ENCODE measurements around the gene NRG3.

Gene NRG3

DNA sequence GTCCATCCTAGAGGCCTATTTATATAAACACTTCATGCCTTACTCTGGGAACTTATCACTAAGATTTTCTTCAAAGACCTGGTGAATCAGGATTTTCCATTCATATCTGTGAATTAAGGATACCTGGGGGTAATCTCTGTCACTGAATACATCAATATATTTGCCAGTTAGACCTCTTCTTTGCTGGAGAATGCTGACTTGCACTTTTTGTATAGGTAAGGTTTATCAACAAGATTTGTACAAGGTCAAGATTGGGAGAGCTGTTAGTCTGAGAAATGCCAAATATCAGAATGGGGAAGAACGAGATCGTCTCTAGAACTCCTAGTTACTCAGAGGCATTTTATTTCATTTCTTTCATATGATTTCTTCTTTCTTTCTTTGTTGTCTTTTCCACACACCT lies 1060.0 kb downstream of the NRG3 start:
- TF ChIP-seq, protein P1, sequence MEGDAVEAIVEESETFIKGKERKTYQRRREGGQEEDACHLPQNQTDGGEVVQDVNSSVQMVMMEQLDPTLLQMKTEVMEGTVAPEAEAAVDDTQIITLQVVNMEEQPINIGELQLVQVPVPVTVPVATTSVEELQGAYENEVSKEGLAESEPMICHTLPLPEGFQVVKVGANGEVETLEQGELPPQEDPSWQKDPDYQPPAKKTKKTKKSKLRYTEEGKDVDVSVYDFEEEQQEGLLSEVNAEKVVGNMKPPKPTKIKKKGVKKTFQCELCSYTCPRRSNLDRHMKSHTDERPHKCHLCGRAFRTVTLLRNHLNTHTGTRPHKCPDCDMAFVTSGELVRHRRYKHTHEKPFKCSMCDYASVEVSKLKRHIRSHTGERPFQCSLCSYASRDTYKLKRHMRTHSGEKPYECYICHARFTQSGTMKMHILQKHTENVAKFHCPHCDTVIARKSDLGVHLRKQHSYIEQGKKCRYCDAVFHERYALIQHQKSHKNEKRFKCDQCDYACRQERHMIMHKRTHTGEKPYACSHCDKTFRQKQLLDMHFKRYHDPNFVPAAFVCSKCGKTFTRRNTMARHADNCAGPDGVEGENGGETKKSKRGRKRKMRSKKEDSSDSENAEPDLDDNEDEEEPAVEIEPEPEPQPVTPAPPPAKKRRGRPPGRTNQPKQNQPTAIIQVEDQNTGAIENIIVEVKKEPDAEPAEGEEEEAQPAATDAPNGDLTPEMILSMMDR (IDR thresholded peaks at IDR 0.05; ENCODE audit: low read depth, low read length, missing control alignments): no peak
- DNase-seq (ENCODE audit: low read depth): no peak
- no peak overlapping the region for H3K4me3 ChIP-seq (ENCODE audit: low read depth, low read length)

DNA sequence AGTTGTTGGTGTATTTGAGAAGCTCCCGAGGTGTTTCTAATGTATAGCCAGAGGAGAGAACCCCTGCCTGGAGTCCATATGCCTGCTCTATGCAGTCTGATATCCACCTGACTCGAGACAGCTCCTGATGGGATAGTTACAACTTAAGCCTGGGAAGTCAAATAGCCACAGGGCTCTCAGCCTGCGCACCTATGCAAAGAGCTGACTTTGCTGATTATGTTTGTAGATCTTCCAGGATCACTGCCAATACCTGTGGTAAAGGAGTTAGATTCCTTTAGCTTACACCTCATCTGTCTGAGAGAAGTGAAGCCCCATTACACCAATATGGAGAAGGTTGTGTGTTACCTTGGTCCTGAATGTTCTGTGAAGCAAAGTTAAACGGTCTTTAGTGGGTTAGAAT lies 1063.3 kb downstream of the NRG3 start:
- no peak overlapping the region for H3K4me3 ChIP-seq (ENCODE audit: low read depth, low read length)
- DNase-seq (ENCODE audit: low read depth): no peak
- TF ChIP-seq, protein P1 (IDR thresholded peaks at IDR 0.05; ENCODE audit: low read depth, low read length, missing control alignments): no peak

DNA sequence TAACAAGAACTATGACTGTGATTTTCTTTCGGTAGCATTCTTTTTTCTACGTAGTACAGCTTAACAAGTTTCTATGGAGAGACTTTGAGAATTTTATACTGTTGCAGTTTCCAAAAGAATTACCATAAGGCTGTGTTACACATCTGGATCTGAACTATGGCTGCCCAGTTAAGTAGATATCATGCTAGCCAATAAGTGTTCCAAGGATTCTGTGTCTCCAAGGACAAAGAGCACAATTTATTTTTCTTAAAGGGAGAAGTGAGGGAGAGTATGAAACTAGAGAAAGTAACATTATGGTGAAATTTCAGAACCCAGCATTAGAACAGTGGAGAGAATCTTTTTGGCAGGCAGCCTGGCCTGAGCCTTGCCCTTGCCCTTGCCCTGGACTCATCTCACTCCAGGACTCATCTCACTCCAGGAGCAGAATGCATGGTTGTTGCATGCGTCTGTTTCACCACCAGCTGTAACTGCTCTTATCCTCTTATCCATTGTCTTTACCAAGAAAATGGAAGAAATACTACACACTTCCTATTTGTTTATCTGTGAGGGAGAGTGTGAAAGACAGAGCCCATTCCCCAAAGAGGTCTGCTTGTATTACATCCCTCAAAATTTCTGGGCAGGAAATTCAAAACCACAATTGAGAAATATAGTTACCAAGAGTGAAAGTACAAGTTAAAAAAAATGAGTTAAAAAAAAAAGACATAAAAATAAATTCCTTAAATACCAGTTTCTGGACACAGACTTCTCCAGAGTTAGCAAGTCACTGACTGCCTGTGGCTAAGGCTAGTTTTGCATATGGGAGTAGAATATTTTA lies 1067.5 kb downstream of the NRG3 start:
- TF ChIP-seq, protein P1 (IDR thresholded peaks at IDR 0.05; ENCODE audit: low read depth, low read length, missing control alignments): no peak
- DNase-seq (ENCODE audit: low read depth): no peak
- H3K4me3 ChIP-seq (ENCODE audit: low read depth, low read length): no peak overlapping the region

DNA sequence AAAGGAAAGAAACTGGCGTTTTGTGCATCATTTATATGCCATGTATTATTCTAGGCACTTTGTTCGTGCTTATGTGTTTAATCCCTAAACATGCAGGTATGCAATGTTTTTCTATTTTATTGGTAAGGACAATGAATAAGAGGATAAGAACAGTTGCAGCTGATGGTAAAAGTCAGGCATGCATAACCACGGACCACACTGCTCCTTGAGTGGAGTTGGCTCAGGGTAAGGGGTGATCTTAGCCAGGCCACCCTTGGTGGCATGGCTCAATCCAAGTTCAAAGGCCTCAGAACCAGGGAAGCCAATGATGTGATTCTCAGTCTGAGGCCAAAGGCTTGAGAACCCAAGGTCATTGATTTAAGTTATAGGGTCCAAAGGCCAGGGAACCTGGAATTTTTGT lies 1068.1 kb downstream of the NRG3 start:
- H3K4me3 ChIP-seq (ENCODE audit: low read depth, low read length): no peak overlapping the region
- no peak for DNase-seq (ENCODE audit: low read depth)
- TF ChIP-seq, protein P1 (IDR thresholded peaks at IDR 0.05; ENCODE audit: low read depth, low read length, missing control alignments): no peak

DNA sequence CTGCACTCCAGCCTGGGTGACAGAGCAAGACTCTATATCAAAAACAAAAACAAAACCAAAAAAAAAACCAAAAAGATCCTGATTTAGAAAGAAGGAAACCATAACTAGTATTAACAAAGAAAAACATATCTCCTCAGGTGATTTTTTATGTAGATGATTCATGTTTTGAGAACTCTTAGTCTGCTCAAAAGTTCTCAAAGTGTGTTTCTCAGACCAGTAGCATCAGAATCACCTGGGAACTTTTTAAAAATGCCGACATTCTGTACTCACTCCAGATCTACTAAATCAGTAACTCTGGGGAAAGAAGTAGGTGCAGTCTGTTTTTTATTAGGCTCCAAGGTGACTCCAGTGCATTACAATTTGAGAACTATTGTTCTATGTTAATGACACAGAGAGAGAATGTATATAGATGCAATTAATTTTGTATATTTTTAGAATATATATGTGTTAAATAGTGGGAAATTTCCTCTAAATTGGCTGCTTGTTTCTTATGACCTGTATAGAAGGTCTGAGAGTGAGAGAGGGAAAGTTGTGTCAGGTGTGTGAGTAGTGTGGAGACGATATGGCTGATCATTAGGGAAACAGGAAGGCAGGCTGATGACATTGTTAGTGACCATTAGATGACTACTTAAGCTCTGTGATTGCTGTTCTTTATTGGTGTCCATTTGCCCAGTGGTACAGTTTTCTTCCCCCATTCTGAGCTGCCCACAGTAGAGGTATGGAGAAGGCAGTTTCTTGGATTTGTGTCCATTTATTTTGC lies 1075.0 kb downstream of the NRG3 start:
- H3K4me3 ChIP-seq (ENCODE audit: low read depth, low read length): no peak overlapping the region
- TF ChIP-seq, protein P1 (IDR thresholded peaks at IDR 0.05; ENCODE audit: low read depth, low read length, missing control alignments): no peak
- no peak for DNase-seq (ENCODE audit: low read depth)

DNA sequence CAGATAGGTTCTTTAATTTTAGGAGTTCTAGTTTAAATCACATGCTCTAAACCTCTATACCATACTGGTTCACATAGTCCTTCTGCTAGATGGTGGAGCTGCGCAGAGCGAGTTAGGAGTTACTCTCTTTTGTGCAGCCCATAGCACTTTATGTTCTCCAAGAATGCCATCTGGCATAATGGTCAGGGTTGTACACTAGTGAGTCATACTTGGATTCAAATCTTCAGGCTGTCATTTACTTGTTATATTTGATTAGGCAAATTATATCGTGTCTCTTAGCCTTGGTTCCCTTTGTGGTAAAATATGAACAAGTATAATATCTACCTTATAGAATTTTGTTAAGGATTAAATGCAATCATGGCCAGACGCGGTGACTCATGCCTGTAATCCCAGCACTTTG lies 1078.3 kb downstream of the NRG3 start:
- DNase-seq (ENCODE audit: low read depth): no peak
- TF ChIP-seq, protein P1 (IDR thresholded peaks at IDR 0.05; ENCODE audit: low read depth, low read length, missing control alignments): no peak
- H3K4me3 ChIP-seq (ENCODE audit: low read depth, low read length): no peak overlapping the region

All from GM12864 (cell line).